Osteocyte (in vitro differentiated cells): ENCODE measurements around the gene KLHL10. TPM values are rescaled to one million over a fixed set of nuclear protein-coding genes. Genes with fewer than 3 reads are reported as not detected.

Experiments used
- DNase-seq: peaks from one replicate; pipeline ENCODE4 v3.0.0; 2021; ENCODE audit warnings: mixed read lengths; ENCODE audit not compliant: unreplicated experiment; ENCODE audit errors: extremely low spot score
- H3K27ac Mint-ChIP-seq: one replicate; pipeline ENCODE4 v1.8.0; 2021; ENCODE audit warnings: mild to moderate bottlenecking, mixed read lengths; ENCODE audit not compliant: unreplicated experiment
- H3K27me3 Mint-ChIP-seq: one replicate; pipeline ENCODE4 v1.8.0; 2021; ENCODE audit warnings: mixed read lengths; ENCODE audit not compliant: unreplicated experiment
- H3K36me3 Mint-ChIP-seq: one replicate; pipeline ENCODE4 v1.8.0; 2021; ENCODE audit warnings: mixed read lengths; ENCODE audit not compliant: unreplicated experiment
- H3K4me1 Mint-ChIP-seq: one replicate; pipeline ENCODE4 v1.8.0; 2021; ENCODE audit warnings: mixed read lengths; ENCODE audit not compliant: unreplicated experiment
- H3K4me3 Mint-ChIP-seq: one replicate; pipeline ENCODE4 v1.8.0; 2021; ENCODE audit warnings: mild to moderate bottlenecking, moderate library complexity, mixed read lengths; ENCODE audit not compliant: unreplicated experiment
- H3K9me3 Mint-ChIP-seq: one replicate; pipeline ENCODE4 v1.8.0; 2021; ENCODE audit warnings: mixed read lengths; ENCODE audit not compliant: unreplicated experiment
- total RNA-seq: library from RNA; stranded (reverse); gene quantifications from 2 replicates; pipeline ENCODE4 v1.2.1, GENCODE V29; 2021
- TF ChIP-seq, protein P1 (sequence below): fragments of 200-600 bp; sonication (generic); IDR thresholded peaks from 2 replicates; pipeline ENCODE4 v1.5.0; 2021; ENCODE audit warnings: antibody characterized with exemption, mild to moderate bottlenecking, moderate library complexity

The KLHL10 gene
- total RNA-seq, 1 donor from 2014 or later, result not detected

- Mint-ChIP-seq H3K27ac (no peak overlapping the region), H3K4me1 (peaks cover 11% of the 10 kb centered on the region), H3K36me3 (peaks cover 6% of the 10 kb centered on the region), H3K9me3 (no peaks in the 10 kb centered on the region), H3K4me3 (no peak overlapping the region), H3K27me3 (no peaks in the 10 kb centered on the region)
- TF ChIP-seq, protein P1, sequence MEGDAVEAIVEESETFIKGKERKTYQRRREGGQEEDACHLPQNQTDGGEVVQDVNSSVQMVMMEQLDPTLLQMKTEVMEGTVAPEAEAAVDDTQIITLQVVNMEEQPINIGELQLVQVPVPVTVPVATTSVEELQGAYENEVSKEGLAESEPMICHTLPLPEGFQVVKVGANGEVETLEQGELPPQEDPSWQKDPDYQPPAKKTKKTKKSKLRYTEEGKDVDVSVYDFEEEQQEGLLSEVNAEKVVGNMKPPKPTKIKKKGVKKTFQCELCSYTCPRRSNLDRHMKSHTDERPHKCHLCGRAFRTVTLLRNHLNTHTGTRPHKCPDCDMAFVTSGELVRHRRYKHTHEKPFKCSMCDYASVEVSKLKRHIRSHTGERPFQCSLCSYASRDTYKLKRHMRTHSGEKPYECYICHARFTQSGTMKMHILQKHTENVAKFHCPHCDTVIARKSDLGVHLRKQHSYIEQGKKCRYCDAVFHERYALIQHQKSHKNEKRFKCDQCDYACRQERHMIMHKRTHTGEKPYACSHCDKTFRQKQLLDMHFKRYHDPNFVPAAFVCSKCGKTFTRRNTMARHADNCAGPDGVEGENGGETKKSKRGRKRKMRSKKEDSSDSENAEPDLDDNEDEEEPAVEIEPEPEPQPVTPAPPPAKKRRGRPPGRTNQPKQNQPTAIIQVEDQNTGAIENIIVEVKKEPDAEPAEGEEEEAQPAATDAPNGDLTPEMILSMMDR, result peak; percentile 96
- DNase-seq, result peak; percentile 93
Observed at GRCh38 chr17:41801374-41802271, 36.0 kb upstream of the KLHL10 start.

- Mint-ChIP-seq H3K27me3 (no peaks in the 10 kb centered on the region), H3K9me3 (no peaks in the 10 kb centered on the region), H3K4me1 (peaks cover 11% of the 10 kb centered on the region), H3K4me3 (no peak overlapping the region), H3K27ac (no peak overlapping the region), H3K36me3 (peaks cover 6% of the 10 kb centered on the region)
- DNase-seq, result no peak
- TF ChIP-seq, protein P1, result no peak
Observed at GRCh38 chr17:41803049-41804020, 34.3 kb upstream of the KLHL10 start.

DNA sequence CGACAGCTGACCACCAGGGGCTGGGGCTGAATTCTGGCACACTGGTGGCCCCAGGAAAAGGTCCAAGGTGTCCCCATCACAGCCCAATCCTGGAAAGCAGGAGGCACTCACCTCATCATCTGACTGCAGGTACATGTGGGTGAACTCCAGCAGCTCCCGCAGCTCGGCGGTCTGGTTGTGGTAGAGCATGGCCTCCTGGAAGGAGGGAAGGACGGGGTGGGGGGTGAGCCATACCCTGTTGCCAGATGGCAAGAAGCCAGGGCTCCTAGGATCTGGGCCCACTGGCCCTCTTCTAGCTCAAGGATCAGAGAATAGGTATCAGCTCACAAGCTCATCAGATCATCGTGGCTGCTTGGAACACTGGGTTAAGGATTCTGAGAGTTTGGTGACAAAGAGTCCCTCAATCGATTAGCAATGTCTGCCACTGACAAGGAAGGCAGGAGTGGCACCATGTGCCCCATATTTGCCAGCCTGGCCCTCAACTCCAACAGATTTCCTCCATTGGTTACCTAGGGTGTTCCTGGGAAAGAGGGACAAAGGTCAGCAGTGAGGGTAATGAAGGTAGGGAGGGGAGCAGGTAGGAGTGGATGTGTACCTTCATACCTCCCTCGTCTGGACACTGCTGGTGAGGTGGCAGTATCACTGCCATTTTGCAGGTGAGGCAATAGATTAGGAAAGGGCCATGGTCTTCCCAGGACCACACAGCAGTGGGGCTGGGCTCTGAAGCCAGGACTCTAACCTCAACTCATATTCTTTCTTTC is 30.8 kb upstream of the KLHL10 start:
- Mint-ChIP-seq H3K27ac (no peak overlapping the region), H3K27me3 (no peaks in the 10 kb centered on the region), H3K9me3 (no peaks in the 10 kb centered on the region), H3K36me3 (peaks cover 15% of the 10 kb centered on the region), H3K4me1 (peaks cover 16% of the 10 kb centered on the region), H3K4me3 (no peak overlapping the region)
- TF ChIP-seq, protein P1, result no peak
- DNase-seq, result no peak

DNA sequence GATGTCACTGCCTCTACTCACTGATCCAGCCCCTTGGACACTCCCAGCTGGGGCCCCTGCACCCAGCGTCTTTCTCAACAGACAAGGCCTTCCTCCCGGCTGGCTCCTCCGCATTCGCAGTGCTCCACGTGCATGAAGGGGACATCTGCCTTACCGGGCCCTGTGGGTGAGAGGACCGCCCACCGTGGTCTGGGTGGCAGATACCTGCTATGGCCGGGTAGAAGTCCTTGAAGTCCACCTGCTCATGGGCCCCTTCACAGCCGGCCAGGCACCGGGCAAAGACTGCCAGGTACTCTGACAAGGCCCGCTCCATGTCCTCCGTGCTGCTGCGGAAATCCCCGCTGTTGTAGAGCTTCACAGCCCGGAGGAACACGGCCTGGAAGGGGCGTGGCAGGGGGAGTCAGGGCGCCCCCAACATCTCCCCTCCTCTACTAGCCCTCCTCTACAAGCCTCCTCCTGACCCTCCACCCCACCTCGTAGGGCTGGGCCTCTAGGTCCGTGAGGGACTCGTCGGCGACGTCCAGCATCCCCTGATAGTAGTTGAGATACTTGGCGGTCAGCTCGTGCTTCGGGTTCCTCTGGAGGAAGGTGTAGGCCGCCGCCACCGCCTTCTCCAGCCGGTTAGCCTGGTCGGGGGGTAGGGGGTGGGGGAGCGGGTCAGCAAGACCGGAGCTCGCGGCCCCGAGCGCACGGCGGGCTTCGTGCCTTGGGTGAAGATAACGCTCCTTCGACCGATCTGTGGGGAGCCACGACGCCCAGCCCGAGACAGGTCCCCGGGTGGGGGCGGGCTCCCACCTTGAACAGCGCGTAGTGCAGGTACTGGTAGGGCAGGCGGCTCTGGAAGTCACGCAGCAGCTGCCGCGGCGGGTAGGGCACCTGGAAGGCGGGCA is 26.7 kb upstream of the KLHL10 start:
- Mint-ChIP-seq H3K9me3 (no peaks in the 10 kb centered on the region), H3K27me3 (no peaks in the 10 kb centered on the region), H3K4me1 (peaks cover 36% of the 10 kb centered on the region), H3K4me3 (peak overlapping the region; percentile 80), H3K27ac (peak overlapping the region; percentile 50), H3K36me3 (peaks cover 14% of the 10 kb centered on the region)
- DNase-seq, result no peak
- TF ChIP-seq, protein P1, result no peak
